Loucy (cell line): Measurements from ENCODE around the gene MYO18A.

ENCODE experiments used
- H2AFZ ChIP-seq: fragments of 200-600 bp; sonication (generic); 2 replicates; pipeline ENCODE4 v1.6.0; 2016; ENCODE audit warnings: antibody characterized with exemption, mild to moderate bottlenecking, low read length, moderate library complexity
- H3F3A ChIP-seq: fragments of 200-600 bp; 2 replicates; pipeline ENCODE4 v1.6.0; 2016; ENCODE audit warnings: antibody characterized with exemption, low read depth, mild to moderate bottlenecking
- H3K27me3 ChIP-seq: fragments of 200-600 bp; sonication (generic); 2 replicates; pipeline ENCODE4 v1.6.1; 2014; ENCODE audit warnings: low read length, mild to moderate bottlenecking; ENCODE audit not compliant: insufficient read depth, poor library complexity, severe bottlenecking
- H3K36me3 ChIP-seq: fragments of 200-600 bp; sonication (generic); 2 replicates; pipeline ENCODE4 v1.6.1; 2016; ENCODE audit warnings: low read length; ENCODE audit not compliant: insufficient read depth
- H3K4me1 ChIP-seq: fragments of 200-600 bp; sonication (generic); 2 replicates; pipeline ENCODE4 v1.5.1; 2014; ENCODE audit warnings: low read length, mild to moderate bottlenecking; ENCODE audit not compliant: insufficient read depth, poor library complexity, severe bottlenecking
- H3K4me2 ChIP-seq: fragments of 200-600 bp; sonication (generic); 2 replicates; pipeline ENCODE4 v1.6.0; 2014; ENCODE audit warnings: antibody characterized with exemption, low read length, low read depth, mild to moderate bottlenecking; ENCODE audit not compliant: poor library complexity, severe bottlenecking
- H3K4me3 ChIP-seq: fragments of 200-600 bp; sonication (generic); 2 replicates; pipeline ENCODE4 v1.5.1; 2014; ENCODE audit warnings: low read length, mild to moderate bottlenecking, mixed read lengths; ENCODE audit not compliant: poor library complexity, severe bottlenecking
- H3K79me2 ChIP-seq: fragments of 200-600 bp; sonication (generic); 2 replicates; pipeline ENCODE4 v1.6.1; 2014; ENCODE audit warnings: low read length; ENCODE audit not compliant: insufficient read depth
- H3K9ac ChIP-seq: fragments of 200-600 bp; sonication (generic); 2 replicates; pipeline ENCODE4 v1.6.0; 2014; ENCODE audit warnings: mild to moderate bottlenecking, low read depth, low read length, moderate library complexity; ENCODE audit not compliant: poor library complexity, severe bottlenecking
- H3K9me2 ChIP-seq: fragments of 200-600 bp; sonication (generic); replicated peaks from 2 replicates; pipeline ENCODE4 v1.6.1; 2016; ENCODE audit warnings: low read depth, low read length, mixed read lengths
- H3K9me3 ChIP-seq: fragments of 200-600 bp; sonication (generic); 2 replicates; pipeline ENCODE4 v1.6.1; 2014; ENCODE audit warnings: mild to moderate bottlenecking, antibody characterized with exemption, low read length, low read depth; ENCODE audit not compliant: insufficient read depth
- H4K20me1 ChIP-seq: fragments of 200-600 bp; sonication (generic); 2 replicates; pipeline ENCODE4 v1.6.0; 2014; ENCODE audit warnings: antibody characterized with exemption, low read length, mild to moderate bottlenecking; ENCODE audit not compliant: insufficient read depth, poor library complexity, severe bottlenecking
- CTCF ChIP-seq: fragments of 200-600 bp; sonication (generic); conservative IDR thresholded peaks from 2 replicates; pipeline ENCODE4 v1.5.1; 2014; ENCODE audit warnings: mild to moderate bottlenecking, antibody characterized with exemption, low read length
- EZH2phosphoT487 ChIP-seq: fragments of 200-600 bp; IDR thresholded peaks from 2 replicates; pipeline ENCODE4 v1.6.1; 2018; ENCODE audit warnings: antibody characterized with exemption, mild to moderate bottlenecking, moderate library complexity, borderline replicate concordance

The MYO18A gene

GRCh38 chr17:29041091-29041490 lies 139.1 kb downstream of the MYO18A start:
- Histone ChIP-seq H3F3A (no peaks in the 10 kb centered on the region), H3K36me3 (no peaks in the 10 kb centered on the region), H3K9me3 (no peaks in the 10 kb centered on the region), H2AFZ (no peak overlapping the region), H4K20me1 (no peaks in the 10 kb centered on the region), H3K27me3 (no peaks in the 10 kb centered on the region), H3K4me2 (no peak overlapping the region), H3K4me3 (no peak overlapping the region), H3K4me1 (no peaks in the 10 kb centered on the region), H3K9me2 (no peaks in the 10 kb centered on the region), H3K9ac (no peak overlapping the region), H3K79me2 (no peaks in the 10 kb centered on the region)
- no peak for TF ChIP-seq CTCF

- Histone ChIP-seq H3K4me1 (no peaks in the 10 kb centered on the region), H3K4me3 (no peak overlapping the region), H3K36me3 (no peaks in the 10 kb centered on the region), H3K27me3 (no peaks in the 10 kb centered on the region), H3K9me3 (no peaks in the 10 kb centered on the region), H3K4me2 (no peak overlapping the region), H3K9me2 (no peaks in the 10 kb centered on the region), H2AFZ (no peak overlapping the region), H3K9ac (no peak overlapping the region), H3F3A (no peaks in the 10 kb centered on the region), H3K79me2 (no peaks in the 10 kb centered on the region), H4K20me1 (no peaks in the 10 kb centered on the region)
- TF ChIP-seq EZH2phosphoT487 (no peak), CTCF (no peak)
Observed at GRCh38 chr17:29039764-29040598, 140.2 kb downstream of the MYO18A start.

- Histone ChIP-seq H3K9me3 (no peaks in the 10 kb centered on the region), H3K9ac (no peak overlapping the region)
Observed at GRCh38 chr17:29038085-29038795, 142.0 kb downstream of the MYO18A start.

More at GRCh38 chr17:29038085-29038795, 142.0 kb downstream of the MYO18A start:
- no peak for TF ChIP-seq EZH2phosphoT487
- no peak for TF ChIP-seq CTCF
- Histone ChIP-seq H3K4me3 (no peak overlapping the region), H3K27me3 (no peaks in the 10 kb centered on the region), H2AFZ (no peak overlapping the region), H3K36me3 (no peaks in the 10 kb centered on the region), H3K9me2 (no peaks in the 10 kb centered on the region), H3K4me2 (no peak overlapping the region), H3K4me1 (no peaks in the 10 kb centered on the region), H3K79me2 (no peaks in the 10 kb centered on the region), H4K20me1 (no peaks in the 10 kb centered on the region), H3F3A (no peaks in the 10 kb centered on the region)
